GM19238 (cell line): Measurements from ENCODE around the gene AATF.

Experiments used
- DNase-seq: peaks from one replicate; pipeline ENCODE4 v3.0.0; 2011; ENCODE audit warnings: low spot score; ENCODE audit not compliant: insufficient read length

The AATF gene

DNA sequence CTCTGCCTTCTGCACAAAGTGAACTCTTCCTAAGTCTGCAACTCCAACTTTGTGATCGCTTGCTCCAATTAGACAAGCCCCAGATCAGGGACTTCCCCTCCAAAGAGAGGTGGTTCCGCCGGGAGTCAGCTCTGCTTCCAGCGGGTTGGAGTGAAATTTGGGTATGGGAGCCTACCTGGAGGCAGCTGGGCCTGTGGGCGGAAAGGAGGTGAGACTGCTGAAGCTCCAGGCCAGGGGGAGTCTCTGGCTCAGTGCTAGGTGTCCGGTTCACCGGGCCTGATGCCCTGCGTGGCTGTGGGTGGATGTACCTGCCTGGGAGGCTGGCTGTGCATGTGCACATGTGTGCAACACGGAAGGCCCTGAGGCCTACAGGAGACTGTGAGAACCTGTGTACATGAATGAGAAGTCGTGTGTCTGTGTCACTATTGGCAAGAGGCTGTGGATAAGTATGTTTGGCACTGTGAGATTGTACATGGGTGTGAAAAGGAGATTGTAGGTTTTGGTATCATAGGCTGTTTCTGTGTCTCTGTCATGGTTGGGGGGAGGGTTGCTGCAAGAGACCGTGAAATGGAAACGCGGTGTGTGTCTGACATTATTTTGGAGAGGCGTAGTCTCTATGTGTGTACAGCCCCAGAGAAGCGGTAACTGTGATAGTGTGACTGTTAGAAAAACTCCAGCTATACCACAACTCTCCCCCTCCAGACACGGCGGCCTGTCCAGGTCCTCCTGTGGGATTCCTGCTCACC lies 7.3 kb upstream of the AATF start:
- DNase-seq, result no peak

DNA sequence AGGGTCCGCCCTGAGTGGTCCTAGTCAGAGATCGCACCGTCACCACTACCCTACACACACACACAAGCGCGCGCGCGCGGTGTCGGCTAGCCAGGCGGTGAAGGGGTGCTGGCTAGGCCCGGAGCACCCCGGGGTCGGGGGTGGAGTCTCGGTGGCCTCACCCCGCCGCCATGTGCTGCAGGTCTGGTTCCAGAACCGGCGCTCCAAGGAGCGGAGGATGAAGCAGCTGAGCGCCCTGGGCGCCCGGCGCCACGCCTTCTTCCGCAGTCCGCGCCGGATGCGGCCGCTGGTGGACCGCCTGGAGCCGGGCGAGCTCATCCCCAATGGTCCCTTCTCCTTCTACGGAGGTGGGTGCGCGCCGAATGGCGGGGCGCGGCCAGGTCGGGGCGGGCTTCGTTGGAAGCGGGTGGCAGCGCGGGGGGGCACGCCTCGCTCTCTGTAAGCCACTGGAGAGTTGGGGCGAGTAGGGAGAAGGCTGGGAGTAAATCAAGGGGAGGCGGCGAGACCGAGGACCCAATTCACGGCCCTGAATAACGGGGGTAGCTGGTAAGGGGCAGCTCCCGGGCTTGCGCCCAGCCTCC lies 6.6 kb upstream of the AATF start:
- DNase-seq, result no peak

DNA sequence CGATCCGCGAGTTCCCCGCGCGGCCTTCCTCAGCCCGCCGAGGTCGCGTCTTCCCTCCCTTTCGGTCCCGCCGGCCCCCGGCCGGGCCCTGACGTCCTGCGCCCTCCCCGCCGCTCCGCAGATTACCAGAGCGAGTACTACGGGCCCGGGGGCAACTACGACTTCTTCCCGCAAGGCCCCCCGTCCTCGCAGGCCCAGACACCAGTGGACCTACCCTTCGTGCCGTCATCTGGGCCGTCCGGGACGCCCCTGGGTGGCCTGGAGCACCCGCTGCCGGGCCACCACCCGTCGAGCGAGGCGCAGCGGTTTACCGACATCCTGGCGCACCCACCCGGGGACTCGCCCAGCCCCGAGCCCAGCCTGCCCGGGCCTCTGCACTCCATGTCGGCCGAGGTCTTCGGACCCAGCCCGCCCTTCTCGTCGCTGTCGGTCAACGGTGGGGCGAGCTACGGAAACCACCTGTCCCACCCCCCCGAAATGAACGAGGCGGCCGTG lies 6.1 kb upstream of the AATF start:
- DNase-seq, result no peak

DNA sequence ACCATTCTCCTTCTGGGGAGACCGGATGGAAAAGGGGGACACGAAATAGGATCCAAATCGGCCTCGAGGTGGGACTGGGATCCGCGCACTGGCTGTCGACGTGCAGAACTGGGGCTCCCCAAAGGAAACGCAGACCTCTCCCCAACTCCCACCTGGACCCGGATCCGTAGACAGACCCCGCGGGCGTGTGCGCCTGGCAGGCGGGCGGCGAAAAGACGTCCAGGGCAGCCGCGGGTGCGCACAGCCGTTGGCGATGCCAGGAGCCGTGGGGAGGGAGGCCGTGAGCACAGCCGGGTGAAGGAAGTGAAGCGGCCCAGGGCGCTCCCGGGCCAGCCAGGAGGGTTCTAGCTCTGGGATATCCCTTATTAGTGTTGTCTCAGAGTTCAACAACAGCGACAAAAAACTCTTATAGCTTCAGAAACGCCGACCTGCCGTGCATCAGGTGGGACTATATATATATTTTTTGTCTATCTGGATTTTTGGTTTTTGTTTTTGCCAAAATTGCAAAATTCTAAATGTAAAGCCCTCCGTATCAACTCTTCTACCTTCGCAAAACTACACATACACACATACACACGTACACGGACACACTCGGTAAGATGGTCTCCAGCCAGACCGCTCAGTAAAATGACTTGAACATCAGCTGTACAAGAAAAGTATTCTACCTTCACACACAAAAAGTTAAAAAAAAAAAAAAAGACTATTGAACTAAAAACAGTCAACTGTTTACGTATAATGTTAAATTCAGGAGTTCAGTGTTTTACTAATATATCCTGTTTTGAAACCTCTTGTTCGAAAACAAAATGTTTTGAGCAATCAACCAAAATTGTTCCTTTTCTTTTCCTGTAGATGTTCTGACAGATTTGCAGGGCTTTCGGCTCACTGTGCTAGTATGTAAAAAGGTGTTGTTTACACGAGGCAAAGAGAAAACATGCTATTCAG lies 5.2 kb upstream of the AATF start:
- no peak for DNase-seq

DNA sequence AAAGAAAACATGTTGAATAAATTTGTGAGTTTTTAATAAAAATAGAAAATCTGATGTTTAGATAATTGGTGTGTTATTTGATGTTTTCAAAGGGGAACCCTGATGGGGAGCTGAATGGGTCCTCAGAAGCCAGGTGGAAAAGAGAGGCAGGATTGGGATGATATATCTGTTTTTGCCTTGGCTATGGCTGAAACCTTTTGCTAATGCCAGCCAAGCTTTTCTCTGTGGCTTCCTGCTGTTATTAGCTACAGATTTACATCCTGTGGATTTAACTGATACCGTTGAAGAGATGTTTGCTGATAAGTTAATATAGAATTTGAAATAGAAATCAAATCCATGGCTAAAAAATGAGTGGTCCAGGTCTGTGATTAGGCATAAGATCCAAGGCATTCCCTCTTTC lies 4.2 kb upstream of the AATF start:
- DNase-seq, result no peak

DNA sequence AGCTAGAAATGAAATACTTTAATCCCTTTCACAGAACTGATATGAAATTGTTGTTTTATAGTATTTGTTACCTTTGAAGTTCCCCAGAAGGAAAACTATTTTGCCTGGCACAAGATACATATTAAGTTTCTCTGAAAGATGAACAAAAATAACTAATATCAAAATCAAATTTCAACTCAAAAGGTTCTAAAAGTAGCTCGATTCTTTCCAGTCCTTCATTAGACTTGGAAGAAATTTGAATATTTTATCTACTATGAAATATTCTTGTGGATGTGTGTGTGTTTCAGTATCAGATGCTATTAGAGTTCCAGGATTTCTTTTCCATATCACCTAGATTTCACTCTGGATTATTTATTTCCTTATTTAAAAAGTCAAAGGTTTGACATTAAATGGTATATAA lies 3.6 kb upstream of the AATF start:
- no peak for DNase-seq

DNA sequence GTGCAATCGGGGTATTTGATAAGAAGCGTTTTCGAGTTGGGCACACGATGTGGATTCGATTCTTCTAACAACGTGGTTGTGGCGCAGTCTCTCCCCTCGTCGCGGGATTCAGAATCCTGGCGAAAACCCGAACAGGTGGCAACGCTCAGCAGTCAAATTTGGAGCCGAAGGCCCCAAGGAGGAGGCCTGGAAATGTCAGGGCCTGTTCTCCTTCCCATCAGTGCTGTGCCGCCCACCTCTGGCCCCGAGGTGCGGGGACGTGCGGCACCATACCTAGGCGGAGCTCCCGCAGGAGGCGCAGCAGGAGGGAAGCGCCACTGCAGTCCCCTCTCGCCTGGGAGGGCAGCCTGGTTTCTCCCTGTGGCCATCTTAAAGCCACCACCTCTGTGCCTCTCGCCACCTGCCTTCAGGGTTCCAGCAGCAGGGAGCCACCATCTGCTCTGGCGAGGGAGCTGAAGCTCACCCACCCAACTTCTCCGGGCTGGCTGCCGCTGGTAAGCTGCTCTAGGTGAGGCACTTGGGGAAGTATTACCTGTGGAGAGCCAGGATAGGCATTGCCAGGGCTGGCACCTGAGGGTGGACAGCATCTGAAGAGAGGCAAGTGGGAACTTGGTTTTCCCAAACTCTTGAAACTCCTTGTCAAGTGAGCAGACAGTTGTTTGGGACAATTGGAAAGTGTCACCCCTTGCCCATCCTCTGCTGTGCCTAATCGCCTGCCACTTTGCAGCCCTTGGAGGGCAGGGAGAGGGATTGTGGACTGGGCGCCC lies 2.6 kb upstream of the AATF start:
- no peak for DNase-seq

DNA sequence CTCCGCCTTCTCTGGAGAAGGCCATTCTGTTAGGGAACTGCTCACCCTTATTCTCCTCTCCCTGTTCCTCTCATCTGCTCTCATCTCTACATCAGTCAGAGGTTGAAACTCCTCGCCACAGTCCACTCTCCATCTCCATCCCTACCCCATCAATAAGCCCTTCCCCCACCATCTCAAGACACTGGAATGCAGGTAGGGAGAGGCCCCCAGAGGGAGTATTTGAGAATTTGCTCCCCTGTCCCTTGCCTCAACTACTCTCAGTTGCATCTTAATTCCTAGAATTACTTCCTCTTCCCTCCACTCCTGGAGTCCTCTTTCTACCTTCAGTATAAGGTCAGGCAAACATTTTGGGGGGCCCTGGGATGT lies 2.0 kb upstream of the AATF start:
- no peak for DNase-seq

DNA sequence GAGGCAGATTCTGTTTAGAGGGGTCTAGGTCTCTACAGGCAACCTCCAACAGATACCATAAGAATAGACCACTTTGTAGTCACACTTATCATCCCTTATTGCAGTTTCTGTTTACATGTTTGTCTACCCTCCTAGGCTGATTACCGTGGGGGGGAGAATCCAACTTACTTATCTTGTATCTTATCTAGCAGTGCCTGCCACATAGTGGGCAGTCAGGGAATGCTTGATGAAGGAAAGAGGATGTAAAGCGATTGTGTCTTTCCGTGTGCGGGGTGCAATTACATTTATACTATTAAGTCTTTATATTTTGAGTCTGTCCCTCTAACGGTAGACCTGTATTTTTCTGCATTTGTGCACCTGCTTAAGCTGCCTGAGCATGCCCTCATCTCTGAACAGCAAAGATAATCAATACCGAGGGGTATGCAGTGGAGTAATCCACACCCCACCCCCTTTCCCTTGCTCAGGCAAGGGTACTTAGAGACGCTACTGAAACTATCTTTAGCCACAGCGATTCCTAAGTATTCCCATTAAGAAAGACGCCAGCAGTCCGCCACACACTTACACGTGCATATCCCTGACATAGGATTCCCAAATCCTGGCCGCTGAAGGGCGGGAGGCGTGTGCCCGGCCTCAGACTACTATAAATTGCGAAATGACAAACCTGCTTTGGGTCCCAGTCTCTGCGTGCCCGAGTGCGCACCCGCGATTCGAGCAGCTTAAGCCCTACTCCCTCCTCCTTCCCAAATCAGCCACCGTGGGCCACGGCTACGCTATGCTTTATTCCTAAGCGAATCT lies 635 bp upstream of the AATF start:
- no peak for DNase-seq

DNA sequence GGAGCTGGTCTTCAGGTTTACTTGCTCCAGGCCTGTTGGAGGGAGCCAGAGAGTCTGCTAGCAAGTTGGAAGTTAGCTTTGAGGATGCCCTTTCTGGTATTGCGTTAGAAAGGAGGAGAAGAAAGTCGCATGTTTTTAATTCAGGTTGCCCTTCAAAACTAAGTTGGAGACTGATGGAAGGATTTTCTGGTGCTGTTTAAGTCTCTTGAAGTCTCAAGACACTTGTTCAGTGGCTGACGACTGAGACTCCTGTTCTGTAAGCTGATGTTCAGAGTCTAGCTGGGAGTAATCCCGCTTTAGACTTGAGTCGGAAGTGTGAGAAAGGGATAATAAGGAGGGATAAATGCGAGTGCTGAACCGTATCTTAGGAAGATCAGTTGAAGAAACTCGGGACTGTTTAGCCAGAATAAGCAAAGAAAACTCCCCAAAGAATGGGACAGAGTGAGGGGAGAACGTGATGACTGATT lies 740 bp downstream of the AATF start:
- DNase-seq, result no peak

DNA sequence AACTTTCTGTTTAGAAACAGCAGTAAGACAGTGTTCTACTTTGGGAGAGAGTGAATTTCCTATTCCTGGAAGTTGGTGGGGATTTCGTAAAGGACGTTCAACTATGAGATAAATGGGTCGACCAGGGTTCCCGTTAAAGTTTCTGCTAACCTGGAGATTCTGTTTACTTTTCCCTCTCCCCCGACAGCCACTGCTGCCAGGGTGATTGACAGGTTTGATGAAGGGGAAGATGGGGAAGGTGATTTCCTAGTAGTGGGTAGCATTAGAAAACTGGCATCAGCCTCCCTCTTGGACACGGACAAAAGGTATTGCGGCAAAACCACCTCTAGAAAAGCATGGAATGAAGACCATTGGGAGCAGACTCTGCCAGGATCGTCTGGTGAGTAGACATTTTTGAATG lies 1.3 kb downstream of the AATF start:
- DNase-seq, result no peak

DNA sequence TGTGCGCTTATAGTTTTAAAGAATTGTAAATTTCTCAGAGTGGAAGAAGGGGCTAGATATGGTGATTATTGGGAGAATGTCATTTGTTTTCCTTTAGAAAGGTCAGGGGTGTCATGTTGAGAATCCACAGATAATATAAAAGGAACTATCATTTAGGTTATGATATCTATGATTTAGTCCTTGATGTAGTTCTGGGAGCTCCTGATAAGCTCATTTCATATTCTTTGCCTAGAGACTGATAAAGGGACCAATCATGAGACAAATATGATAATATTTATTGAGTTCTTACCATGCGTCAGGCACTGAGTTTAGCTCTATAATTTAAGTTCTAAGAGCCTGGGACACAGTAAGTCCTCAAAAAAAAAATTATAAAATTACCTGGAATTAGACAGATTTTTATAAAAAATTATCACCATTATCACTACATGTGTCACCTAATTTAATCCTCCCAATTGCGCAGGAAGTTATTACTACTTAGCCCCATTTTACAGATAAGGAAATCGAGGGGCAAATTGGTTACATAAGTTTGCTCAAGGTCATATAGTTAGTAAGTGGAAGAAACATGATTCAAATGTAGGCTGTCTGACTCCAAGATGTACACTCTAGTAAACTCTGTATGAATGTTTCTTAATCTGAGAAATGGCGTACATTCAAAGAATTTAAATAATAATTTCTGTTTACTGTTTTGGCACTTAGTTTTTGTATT lies 2.5 kb downstream of the AATF start:
- no peak for DNase-seq

DNA sequence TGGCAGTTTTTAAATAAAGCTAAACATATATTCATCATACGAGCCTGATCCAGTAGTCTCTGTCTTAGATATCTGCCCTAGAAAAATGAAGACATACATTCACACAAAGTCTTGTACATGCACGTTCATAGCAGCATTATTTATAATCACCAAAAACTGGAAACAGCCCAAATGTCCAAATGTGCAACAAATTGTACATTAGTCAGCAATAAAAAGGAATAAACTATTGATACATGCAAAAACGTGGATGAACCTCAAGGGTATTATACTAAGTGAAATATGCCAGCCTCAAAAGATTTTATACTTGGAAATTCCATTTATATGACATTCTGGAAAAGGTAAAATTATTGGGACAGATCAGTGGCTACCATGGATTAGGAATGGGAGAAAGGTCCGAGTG lies 22.8 kb downstream of the AATF start:
- no peak for DNase-seq

DNA sequence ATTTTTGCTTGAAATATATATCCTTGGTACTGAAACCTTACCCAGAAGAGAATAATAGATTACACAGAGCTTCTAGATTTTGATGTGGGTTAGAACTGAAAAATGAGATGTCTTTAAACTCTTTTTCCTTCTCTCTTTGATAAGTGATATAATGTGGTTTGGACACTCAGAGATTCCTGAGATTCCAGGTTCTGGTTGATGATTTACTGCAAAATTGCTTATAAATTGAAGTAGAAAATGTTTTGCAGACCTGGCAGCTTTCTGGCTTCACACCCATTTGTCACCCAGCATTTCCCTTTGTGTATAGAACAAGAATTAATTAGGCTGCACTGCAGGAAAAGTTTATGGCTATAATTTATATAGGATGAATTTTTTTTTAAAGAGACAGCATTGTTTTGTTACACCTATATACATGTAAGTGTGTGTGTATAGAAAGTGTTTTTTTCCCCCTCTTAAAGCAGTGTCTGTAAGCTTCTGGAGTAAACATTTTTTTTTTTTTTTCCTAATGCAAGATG lies 23.5 kb downstream of the AATF start:
- no peak for DNase-seq

DNA sequence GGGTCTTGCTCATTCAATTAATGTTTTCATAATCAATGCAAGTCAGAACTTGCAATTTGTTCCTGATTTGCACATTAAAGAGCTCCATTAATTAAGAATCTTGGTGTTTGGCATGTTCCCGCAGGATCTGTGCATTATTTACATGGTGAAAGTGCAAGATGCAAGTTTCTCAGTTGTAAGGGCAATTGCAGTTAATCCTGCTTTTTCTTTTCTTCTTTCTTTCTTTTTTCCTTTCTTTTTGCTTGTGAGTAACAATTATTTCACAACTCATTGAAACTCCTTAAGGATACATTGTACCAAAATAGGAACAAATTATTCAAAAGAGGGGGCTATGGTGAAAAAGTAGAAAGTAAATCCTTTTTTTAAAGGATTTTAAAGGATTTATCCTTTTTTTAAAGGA lies 24.2 kb downstream of the AATF start:
- DNase-seq, result no peak

DNA sequence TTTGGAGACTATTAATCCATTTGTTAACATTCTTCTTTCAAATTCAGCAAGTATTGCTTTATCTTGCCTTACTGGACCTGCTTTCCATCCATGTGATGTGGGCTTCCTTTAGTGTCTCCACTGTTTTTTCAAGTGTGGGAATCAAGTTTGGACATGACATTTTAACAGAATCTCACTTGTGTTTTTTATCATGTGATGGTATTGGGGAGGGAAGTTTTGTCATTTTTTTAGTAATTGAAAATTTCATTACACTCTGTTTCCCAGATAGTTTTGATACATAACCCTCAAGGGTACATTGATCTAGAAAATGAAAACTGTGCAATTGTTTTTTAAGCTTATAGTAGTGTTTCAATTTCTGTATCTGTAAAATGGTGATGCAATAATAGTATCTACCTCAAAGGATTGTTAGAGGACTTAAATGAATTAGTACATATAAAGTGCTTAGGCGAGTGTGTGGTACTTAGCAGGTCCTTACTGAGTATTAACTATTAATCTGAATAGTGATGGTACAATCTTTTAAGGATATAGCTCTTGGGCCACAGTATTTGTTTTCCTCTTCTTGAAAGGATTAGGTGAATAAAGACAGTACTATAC lies 27.3 kb downstream of the AATF start:
- DNase-seq, result no peak

DNA sequence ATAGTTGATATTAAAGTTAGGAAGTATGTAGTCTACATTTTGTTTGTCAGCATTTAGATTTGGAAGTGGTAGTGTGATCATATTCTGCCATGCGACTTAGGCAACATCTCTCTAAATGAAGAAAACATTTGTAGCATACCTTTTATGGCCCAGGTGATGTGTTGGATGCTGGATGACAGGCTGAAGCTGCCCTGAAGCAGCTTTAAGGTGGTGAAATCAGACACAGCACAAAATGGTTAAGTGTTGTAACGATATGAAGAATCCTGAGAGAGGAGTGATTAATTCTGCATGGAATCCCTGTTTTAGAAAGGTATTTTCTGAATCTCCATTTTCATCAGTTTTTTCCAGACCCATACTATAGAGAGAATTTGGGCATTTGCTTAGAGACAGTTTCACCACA lies 28.3 kb downstream of the AATF start:
- DNase-seq, result no peak

DNA sequence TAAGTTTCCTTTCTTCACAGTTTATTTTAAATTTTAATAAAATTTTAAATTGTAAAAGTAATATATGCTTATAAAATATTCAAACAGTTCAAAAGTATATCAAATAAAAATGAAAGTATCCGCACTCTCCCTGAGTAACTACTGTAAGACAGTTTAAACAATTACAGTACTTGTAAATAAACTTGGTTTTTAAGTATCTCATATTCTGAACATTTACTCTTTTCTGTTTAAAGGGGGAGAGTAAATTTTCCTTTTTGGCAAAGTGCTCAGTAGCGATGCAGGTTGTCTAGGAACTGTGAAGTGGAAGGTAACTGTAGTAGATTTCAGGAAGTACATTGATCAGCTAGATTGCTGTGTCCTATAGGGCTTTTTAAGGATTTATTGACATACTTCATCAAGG lies 28.8 kb downstream of the AATF start:
- DNase-seq, result no peak

DNA sequence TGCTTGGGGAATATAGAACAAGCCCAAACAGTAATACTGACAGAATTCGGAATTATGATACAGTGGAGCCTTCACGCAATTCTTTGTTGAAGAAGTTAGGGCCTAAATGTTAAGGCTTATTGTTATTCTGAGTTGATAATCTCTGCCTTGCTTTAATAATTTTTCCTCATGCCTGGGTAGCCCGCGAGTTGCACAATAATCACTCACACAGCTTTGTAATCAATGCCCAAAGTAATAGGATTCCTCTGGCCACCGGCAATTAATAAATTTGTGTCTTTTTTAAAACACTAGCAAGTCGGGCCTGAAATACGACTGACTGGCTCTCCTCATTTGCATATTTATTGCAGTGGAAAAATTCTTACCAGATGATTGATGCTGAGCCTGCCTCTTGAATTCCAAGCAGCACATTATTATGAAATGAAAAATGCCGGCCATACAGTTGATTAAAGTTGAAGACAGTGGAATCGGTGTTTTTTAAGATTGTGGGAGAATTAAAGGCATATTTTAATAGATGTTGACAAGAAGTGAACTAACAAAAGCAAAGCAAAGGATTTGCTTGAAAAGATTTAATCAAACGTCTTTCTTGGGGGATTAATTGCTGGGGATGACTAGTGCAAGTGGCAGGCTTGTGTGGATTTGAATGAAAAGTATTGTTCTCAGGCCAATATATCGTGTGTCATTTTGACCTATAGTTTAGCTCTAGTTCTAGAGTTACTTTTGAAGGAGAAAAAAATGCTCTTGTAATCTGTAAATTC lies 30.2 kb downstream of the AATF start:
- no peak for DNase-seq
